ENCODE results near the gene PCDHGA1.

DNA sequence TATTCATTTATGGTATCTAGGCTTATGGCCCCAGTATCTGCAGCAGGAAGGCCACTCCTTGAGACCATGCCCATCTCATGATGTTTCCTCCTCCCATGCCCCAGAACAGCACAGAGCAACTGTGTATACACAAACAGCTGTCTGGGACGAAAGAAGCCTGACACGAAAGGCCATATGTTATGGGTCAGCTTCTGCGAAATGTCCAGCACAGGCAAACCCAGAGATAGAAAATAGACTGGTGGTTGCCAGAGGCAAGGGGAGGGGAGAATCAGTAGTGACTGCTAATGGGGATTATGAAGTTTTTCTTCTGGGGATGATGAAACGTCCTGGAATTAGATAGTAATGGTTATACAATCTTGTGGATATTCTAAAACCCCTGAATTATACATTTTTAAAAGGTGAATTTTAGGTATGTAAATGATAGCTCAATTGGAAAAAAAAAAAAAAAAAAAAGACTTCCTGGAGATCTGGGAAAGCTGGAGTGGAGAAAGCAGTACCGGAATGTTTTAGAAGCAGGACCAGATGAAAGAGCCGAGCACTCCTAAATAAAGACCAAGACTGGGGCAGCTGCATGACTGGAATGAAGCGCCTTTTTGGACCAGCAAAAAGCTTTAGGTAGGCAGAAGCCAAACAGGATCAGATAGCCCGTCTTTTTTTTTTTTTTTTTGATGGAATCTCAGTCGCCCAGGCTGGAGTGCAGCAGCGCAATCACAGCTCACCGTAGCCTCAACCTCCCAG, 187.7 kb downstream of the PCDHGA1 start:
- TF ChIP-seq, protein P1, sequence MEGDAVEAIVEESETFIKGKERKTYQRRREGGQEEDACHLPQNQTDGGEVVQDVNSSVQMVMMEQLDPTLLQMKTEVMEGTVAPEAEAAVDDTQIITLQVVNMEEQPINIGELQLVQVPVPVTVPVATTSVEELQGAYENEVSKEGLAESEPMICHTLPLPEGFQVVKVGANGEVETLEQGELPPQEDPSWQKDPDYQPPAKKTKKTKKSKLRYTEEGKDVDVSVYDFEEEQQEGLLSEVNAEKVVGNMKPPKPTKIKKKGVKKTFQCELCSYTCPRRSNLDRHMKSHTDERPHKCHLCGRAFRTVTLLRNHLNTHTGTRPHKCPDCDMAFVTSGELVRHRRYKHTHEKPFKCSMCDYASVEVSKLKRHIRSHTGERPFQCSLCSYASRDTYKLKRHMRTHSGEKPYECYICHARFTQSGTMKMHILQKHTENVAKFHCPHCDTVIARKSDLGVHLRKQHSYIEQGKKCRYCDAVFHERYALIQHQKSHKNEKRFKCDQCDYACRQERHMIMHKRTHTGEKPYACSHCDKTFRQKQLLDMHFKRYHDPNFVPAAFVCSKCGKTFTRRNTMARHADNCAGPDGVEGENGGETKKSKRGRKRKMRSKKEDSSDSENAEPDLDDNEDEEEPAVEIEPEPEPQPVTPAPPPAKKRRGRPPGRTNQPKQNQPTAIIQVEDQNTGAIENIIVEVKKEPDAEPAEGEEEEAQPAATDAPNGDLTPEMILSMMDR (conservative IDR thresholded peaks at IDR 0.05; ENCODE audit: low read depth, low read length): no peak
- no peak for TF ChIP-seq EZH2 (IDR thresholded peaks at IDR 0.05; ENCODE audit: low read length, unreplicated experiment)
